GM21367 (cell line): ENCODE results near the gene GAA.

Source experiments
- ATAC-seq: cut with Tn5 transposase; IDR thresholded peaks from one replicate; pipeline ENCODE4 v1.9.1; 2021; ENCODE audit not compliant: unreplicated experiment

Gene GAA

GRCh38 chr17:80116921-80117380 is 15.6 kb downstream of the GAA start:
- no peak for ATAC-seq

- no peak for ATAC-seq
These were observed 16.4 kb downstream of the GAA start for GRCh38 chr17:80117491-80118401.

- ATAC-seq = no peak
These were observed 17.4 kb downstream of the GAA start for GRCh38 chr17:80118601-80119270.

GRCh38 chr17:80119271-80119791 is 17.9 kb downstream of the GAA start:
- ATAC-seq = no peak

- no peak for ATAC-seq
These were observed 18.5 kb downstream of the GAA start for GRCh38 chr17:80119839-80120238.

GRCh38 chr17:80122026-80122575 is 20.7 kb downstream of the GAA start:
- ATAC-seq = no peak

- ATAC-seq = no peak
These were observed 21.6 kb downstream of the GAA start for GRCh38 chr17:80122926-80123505.

- ATAC-seq = no peak
These were observed 22.4 kb downstream of the GAA start for GRCh38 chr17:80123791-80124190.

GRCh38 chr17:80124351-80124981 is 23.1 kb downstream of the GAA start:
- ATAC-seq = no peak

GRCh38 chr17:80125656-80126448 is 24.5 kb downstream of the GAA start:
- ATAC-seq = no peak

- ATAC-seq = no peak
These were observed 25.0 kb downstream of the GAA start for GRCh38 chr17:80126449-80126715.

- ATAC-seq = no peak
These were observed 27.7 kb downstream of the GAA start for GRCh38 chr17:80129006-80129565.

- ATAC-seq = no peak
These were observed 29.6 kb downstream of the GAA start for GRCh38 chr17:80130992-80131391.

GRCh38 chr17:80132906-80133625 is 31.7 kb downstream of the GAA start:
- ATAC-seq = no peak

GRCh38 chr17:80133626-80133970 is 32.2 kb downstream of the GAA start:
- ATAC-seq = no peak

GRCh38 chr17:80137131-80137530 is 35.8 kb downstream of the GAA start:
- no peak for ATAC-seq

GRCh38 chr17:80138856-80139426 is 37.6 kb downstream of the GAA start:
- no peak for ATAC-seq

- ATAC-seq = no peak
These were observed 40.2 kb downstream of the GAA start for GRCh38 chr17:80141463-80142165.
